NT2/D1 (cell line): Measurements from ENCODE around the gene MRPS15.

Experiments
- DNase-seq: peaks from one replicate; pipeline ENCODE4 v3.0.0-alpha.2; 2011; ENCODE audit warnings: low read depth, low spot score
- H3K27me3 ChIP-seq: 2 replicates; pipeline ENCODE4 v1.6.0; 2011; ENCODE audit warnings: mild to moderate bottlenecking; ENCODE audit not compliant: insufficient read length, insufficient read depth
- H3K36me3 ChIP-seq: 2 replicates; pipeline ENCODE4 v1.6.1; 2011; ENCODE audit warnings: mild to moderate bottlenecking, low read length, mixed read lengths; ENCODE audit not compliant: insufficient read depth, insufficient read length
- H3K4me1 ChIP-seq: 2 replicates; pipeline ENCODE4 v1.5.1; 2011; ENCODE audit not compliant: insufficient read depth, insufficient read length
- H3K4me3 ChIP-seq: 2 replicates; pipeline ENCODE4 v1.5.1; 2011; ENCODE audit warnings: low read depth; ENCODE audit not compliant: insufficient read length
- H3K9ac ChIP-seq: 2 replicates; pipeline ENCODE4 v1.6.0; 2011; ENCODE audit warnings: low read depth; ENCODE audit not compliant: insufficient read length
- H3K9me3 ChIP-seq: 2 replicates; pipeline ENCODE4 v1.5.1; 2011; ENCODE audit warnings: mild to moderate bottlenecking, low read length; ENCODE audit not compliant: insufficient read depth
- SUZ12 ChIP-seq: IDR thresholded peaks from 2 replicates; pipeline ENCODE4 v1.6.1; 2011; ENCODE audit not compliant: insufficient read length, insufficient read depth; ENCODE audit errors: extremely low read depth
- YY1 ChIP-seq: IDR thresholded peaks from 2 replicates; pipeline ENCODE4 v1.6.1; 2011; ENCODE audit not compliant: insufficient read length, insufficient read depth
- ZNF274 ChIP-seq: IDR thresholded peaks from 2 replicates; pipeline ENCODE4 v1.6.1; 2011; ENCODE audit warnings: mild to moderate bottlenecking, low read depth, low read length

The MRPS15 gene

GRCh38 chr1:36419140-36419539 lies 45.0 kb downstream of the MRPS15 start:
- H3K36me3 ChIP-seq = peaks cover 2% of the 10 kb centered on the region
- no peak for TF ChIP-seq YY1
- TF ChIP-seq SUZ12 = no peak
- no peak for TF ChIP-seq ZNF274
- H3K9me3 ChIP-seq = peaks cover 8% of the 10 kb centered on the region; the same call in 1 of the 2 replicates
- no peaks in the 10 kb centered on the region for H3K27me3 ChIP-seq
- no peak overlapping the region for H3K9ac ChIP-seq
- H3K4me1 ChIP-seq = no peaks in the 10 kb centered on the region
- H3K4me3 ChIP-seq = no peak overlapping the region
- no peak for DNase-seq

- peaks cover 2% of the 10 kb centered on the region for H3K36me3 ChIP-seq
- H3K9ac ChIP-seq = no peak overlapping the region
- H3K9me3 ChIP-seq = peaks cover 10% of the 10 kb centered on the region; the same call in 1 of the 2 replicates
- no peaks in the 10 kb centered on the region for H3K27me3 ChIP-seq
- TF ChIP-seq SUZ12 (no peak), ZNF274 (no peak), YY1 (no peak)
- no peaks in the 10 kb centered on the region for H3K4me1 ChIP-seq
- H3K4me3 ChIP-seq = no peak overlapping the region
- no peak for DNase-seq
These were observed 46.3 kb downstream of the MRPS15 start for GRCh38 chr1:36417931-36418330.

GRCh38 chr1:36415661-36416326 lies 48.4 kb downstream of the MRPS15 start:
- Histone ChIP-seq H3K4me3 (no peak overlapping the region), H3K4me1 (no peaks in the 10 kb centered on the region), H3K36me3 (no peaks in the 10 kb centered on the region), H3K9ac (no peak overlapping the region), H3K27me3 (no peaks in the 10 kb centered on the region), H3K9me3 (peaks cover 10% of the 10 kb centered on the region; the same call in 1 of the 2 replicates)
- no peak for DNase-seq
- TF ChIP-seq SUZ12 (no peak), YY1 (no peak), ZNF274 (no peak)

GRCh38 chr1:36414384-36414783 lies 49.8 kb downstream of the MRPS15 start:
- Histone ChIP-seq H3K27me3 (no peaks in the 10 kb centered on the region), H3K4me1 (no peaks in the 10 kb centered on the region), H3K36me3 (no peaks in the 10 kb centered on the region), H3K9me3 (peaks cover 10% of the 10 kb centered on the region; the same call in 1 of the 2 replicates), H3K4me3 (no peak overlapping the region), H3K9ac (no peak overlapping the region)
- TF ChIP-seq ZNF274 = no peak
- no peak for TF ChIP-seq YY1
- no peak for TF ChIP-seq SUZ12
- DNase-seq = no peak

- H3K9ac ChIP-seq = no peak overlapping the region
- no peak for DNase-seq
- no peaks in the 10 kb centered on the region for H3K4me1 ChIP-seq
- no peak overlapping the region for H3K4me3 ChIP-seq
- no peaks in the 10 kb centered on the region for H3K36me3 ChIP-seq
- TF ChIP-seq YY1 = no peak
- no peak for TF ChIP-seq ZNF274
- no peak for TF ChIP-seq SUZ12
- no peaks in the 10 kb centered on the region for H3K27me3 ChIP-seq
- H3K9me3 ChIP-seq = peaks cover 10% of the 10 kb centered on the region; the same call in 1 of the 2 replicates
These were observed 52.2 kb downstream of the MRPS15 start for GRCh38 chr1:36411674-36412648.

- Histone ChIP-seq H3K27me3 (no peaks in the 10 kb centered on the region), H3K4me1 (no peaks in the 10 kb centered on the region), H3K36me3 (no peaks in the 10 kb centered on the region), H3K9ac (no peak overlapping the region), H3K4me3 (no peak overlapping the region), H3K9me3 (no peaks in the 10 kb centered on the region)
- TF ChIP-seq ZNF274 (no peak), YY1 (no peak), SUZ12 (no peak)
- no peak for DNase-seq
These were observed 55.7 kb downstream of the MRPS15 start for GRCh38 chr1:36408479-36408878.

GRCh38 chr1:36406440-36406839 lies 57.7 kb downstream of the MRPS15 start:
- Histone ChIP-seq H3K36me3 (no peaks in the 10 kb centered on the region), H3K4me3 (no peak overlapping the region), H3K27me3 (no peaks in the 10 kb centered on the region), H3K9ac (no peak overlapping the region), H3K4me1 (peaks cover 2% of the 10 kb centered on the region), H3K9me3 (no peaks in the 10 kb centered on the region)
- TF ChIP-seq ZNF274 (no peak), YY1 (no peak), SUZ12 (no peak)
- DNase-seq = no peak
